IPS-18c (cell line): ENCODE measurements around the gene TDRD6.
A peak's percentile ranks its signal among the peaks of the same experiment; 100 is the strongest.
"Not testable (repeated sequence)": the region's sequence is repeated elsewhere in the genome, so short reads cannot be mapped to it uniquely, and the experiment has no call there.

Source experiments
- H3K4me3 ChIP-seq: 2 replicates; pipeline ENCODE4 v1.7.0; 2013; ENCODE audit warnings: low read depth, mild to moderate bottlenecking, low read length, moderate library complexity; ENCODE audit not compliant: insufficient read depth
- H3K9me3 ChIP-seq: one replicate; pipeline ENCODE4 v1.6.1; 2013; ENCODE audit warnings: mild to moderate bottlenecking, low read length, moderate library complexity; ENCODE audit not compliant: control insufficient read depth, insufficient read depth

The TDRD6 gene

GRCh38 chr6:46687619-46688097 lies at the start of gene TDRD6:
Gene TDRD6 (plus strand): TSS chr6:46687885. CDS start chr6:46688129, 244 bp downstream.
- H3K9me3 ChIP-seq = no peaks in the 10 kb centered on the region
- no peak within 1 kb of the TSS for H3K4me3 ChIP-seq

DNA sequence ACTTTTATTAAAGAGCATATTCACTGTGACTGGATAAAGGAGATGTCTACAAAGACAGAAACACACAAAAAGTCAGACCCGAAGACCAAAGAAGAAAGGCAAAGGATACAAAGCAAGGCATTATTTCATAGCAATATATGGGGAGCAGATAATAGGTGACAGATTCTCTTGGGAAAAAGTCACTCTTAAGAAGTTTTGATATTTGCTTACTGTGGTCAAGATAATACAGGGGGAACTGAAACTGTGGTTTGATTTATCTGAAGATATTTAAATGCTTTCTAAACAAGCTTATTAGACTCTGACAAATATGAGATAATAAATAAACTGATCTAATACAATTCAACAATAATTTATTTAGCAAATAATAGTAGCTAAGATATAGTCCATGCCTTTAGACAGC lies 49.8 kb upstream of the TDRD6 start:
- H3K4me3 ChIP-seq = no peak overlapping the region
- H3K9me3 ChIP-seq = no peaks in the 10 kb centered on the region

DNA sequence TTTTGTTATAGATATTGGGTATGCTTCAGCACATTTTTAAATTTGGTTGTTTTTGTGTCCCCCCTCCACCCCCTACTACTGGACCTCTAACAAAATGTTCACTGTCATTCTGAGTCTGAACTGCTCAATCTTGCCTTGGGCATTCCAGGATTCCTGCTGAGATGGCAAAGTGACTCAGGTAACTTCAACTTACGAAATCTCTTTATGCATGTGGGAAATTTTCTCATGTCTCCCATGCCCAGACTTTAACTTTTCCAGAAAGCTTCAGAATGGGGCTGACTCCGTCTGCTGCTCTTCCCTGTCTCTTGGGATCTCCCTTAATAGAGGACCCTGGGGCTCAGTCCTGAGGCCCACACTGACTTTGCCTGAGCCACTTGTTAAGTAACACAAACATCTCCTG lies 49.0 kb upstream of the TDRD6 start:
- no peak overlapping the region for H3K4me3 ChIP-seq
- H3K9me3 ChIP-seq = no peaks in the 10 kb centered on the region

DNA sequence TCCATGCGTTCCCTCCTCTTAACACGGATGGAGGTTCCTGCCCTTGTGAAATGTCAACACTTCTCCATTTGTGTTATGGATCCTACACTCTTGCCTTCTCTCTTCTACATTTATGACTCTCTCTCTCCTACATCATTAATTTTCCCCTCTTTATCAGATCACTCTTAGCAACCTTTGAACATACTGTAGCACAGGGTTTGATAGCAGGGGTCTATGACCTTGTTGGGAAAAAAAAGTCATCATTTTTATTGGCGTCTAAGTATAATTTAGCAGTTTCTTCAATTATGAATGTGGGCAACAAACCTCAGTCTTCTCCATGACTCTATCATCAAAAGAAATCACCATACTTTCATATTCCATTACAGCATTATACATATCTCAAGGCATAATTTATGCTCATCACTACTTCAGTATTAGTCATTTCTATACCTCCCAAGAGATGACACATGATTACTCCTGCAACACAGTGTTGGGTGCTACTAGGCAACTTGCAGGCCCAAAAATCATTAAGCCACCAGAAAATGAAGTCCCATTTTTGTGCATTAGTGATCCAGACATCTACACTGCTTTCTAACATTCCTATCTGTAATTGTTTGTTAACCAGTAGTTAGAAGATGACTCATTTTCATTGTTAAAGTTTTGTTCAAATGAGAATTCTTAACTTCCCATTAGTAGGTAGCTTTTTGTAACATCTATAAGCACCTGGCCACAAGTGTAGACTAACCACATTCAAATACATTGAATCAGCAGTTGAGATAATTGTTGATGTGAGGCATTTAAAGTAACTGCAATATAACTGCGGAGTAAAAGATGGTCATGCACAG lies 44.5 kb upstream of the TDRD6 start:
- Histone ChIP-seq H3K4me3 (no peak overlapping the region), H3K9me3 (no peaks in the 10 kb centered on the region)

DNA sequence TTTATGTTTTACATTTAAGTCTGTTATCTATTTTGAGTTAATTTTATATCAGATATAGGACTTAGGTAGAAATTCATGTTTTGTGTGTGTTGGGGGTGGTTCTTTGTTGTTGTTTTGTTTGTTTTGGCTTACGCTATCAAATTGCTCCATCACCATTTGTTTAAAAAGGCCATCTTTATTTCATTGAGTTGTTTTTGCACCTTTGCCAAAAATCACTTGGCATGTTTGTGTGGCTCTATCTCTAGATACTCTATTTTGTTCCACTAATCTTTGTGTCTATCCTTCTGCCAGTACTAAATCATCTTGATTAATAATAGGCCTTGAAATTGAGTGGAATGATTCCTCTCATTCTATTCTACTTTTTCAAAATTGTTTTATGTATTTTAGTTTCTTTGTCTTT lies 42.4 kb upstream of the TDRD6 start:
- no peak overlapping the region for H3K4me3 ChIP-seq
- no peaks in the 10 kb centered on the region for H3K9me3 ChIP-seq

DNA sequence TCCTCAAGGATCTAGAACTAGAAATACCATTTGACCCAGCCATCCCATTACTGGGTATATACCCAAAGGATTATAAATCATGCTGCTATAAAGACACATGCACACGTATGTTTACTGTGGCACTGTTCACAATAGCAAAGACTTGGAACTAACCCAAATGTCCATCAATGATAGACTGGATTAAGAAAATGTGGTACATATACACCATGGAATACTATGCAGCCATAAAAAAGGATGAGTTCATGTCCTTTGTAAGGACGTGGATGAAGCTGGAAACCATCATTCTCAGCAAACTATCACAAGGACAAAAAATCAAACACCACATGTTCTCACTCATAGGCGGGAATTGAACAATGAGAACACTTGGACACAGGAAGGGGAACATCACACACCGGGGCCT lies 39.6 kb upstream of the TDRD6 start:
- not testable (repeated sequence) for H3K9me3 ChIP-seq, H3K4me3 ChIP-seq

DNA sequence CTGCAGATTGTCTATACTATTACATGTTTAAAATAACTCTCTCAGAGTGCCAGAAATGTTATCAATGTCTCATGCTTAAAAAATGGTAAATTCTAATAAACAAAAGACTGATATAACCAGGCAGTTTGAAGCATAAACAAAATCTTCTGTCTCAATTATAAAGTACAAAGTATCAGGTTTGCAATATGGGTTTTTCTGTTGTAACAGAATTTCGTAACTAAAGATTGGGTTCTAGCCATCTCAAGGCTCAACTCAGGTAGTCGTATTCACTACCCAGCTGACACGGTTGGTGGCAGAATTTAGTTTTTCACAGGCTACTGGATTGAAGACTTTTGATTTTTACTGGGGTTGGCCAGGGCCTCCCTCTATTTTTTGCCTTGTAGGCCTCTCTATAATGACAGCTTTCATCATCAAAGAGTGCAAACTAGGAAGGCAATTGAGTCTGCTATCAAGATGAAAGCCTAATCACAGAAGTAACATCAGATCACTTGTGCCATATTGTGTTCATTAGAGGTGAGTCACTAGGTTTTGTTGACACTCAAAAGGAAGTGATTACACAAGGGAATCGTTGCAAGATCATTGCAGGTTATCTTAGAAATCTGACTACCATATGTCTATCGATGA lies 38.7 kb upstream of the TDRD6 start:
- no peaks in the 10 kb centered on the region for H3K9me3 ChIP-seq
- H3K4me3 ChIP-seq = no peak overlapping the region

DNA sequence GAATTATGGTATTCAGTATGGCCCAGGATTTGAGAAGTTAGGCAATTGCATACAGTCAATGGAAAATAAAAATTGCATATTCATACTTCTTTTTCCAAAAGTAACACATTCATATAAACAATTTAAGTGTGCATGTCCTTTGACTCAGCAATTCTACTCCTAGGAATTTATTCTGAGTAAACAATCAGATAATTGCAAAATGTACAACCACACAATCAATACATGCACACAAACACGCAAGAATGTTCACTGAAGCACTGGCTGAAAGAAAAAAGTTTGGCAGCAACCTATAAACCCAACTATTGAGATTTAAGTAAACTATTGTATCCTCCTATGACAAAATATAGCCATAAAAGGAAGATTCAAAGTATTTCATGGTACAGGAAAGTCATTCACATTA lies 36.7 kb upstream of the TDRD6 start:
- Histone ChIP-seq H3K4me3 (no peak overlapping the region), H3K9me3 (no peaks in the 10 kb centered on the region)

DNA sequence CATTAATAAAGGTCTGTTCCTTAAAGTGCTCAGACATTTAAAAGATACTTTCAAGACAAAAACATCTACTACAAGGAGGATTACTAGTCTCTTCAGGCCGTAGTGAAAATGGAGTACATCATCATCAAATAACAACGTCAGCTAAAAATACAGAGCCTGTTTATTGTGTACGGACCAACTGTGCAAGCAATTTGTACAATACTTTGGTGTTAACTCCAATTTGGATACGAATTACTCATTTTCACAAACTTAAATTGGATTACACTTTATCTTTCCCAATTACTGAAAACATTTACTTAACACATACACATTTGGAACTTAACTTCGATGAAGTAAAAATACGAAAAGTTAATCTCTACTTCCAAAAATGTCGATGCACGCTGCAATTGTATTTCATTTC lies 35.9 kb upstream of the TDRD6 start:
- H3K4me3 ChIP-seq = peak overlapping the region; percentile 98; the same call in 1 of the 2 replicates
- no peaks in the 10 kb centered on the region for H3K9me3 ChIP-seq

DNA sequence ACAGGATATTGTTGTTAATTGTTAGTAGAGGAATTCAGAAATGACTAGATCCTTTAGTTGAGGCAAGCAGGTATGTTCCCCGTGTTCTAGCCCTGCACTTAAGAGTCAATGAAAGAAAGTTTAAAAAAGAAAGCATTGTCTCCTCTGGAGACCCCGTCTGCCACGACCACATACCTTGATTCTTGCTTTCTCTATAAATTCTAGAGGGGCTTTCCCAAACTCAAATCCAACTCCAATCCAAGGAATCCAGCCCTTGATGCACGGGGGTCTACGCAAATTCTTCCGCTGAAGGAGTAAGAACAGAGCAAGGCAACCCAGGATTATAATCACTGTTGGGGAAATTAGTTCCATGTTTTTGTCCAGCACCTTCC lies 35.5 kb upstream of the TDRD6 start:
- Histone ChIP-seq H3K4me3 (peak overlapping the region; percentile 98), H3K9me3 (no peaks in the 10 kb centered on the region)

GRCh38 chr6:46652603-46653438 lies 34.9 kb upstream of the TDRD6 start, which contains the start of the genes CYP39A1 and SLC25A27:
Gene CYP39A1 (minus strand): TSS chr6:46652818. CDS start chr6:46652582, 236 bp downstream.
Gene SLC25A27 (plus strand): TSS chr6:46652975. CDS start chr6:46653193, 218 bp downstream.
- Histone ChIP-seq H3K9me3 (no peaks in the 10 kb centered on the region), H3K4me3 (peak within 1 kb of the TSS; percentile 98)

- H3K4me3 ChIP-seq = peak overlapping the region; percentile 98
- no peaks in the 10 kb centered on the region for H3K9me3 ChIP-seq
These were observed 34.1 kb upstream of the TDRD6 start for GRCh38 chr6:46653439-46654195.

- Histone ChIP-seq H3K9me3 (no peaks in the 10 kb centered on the region), H3K4me3 (no peak overlapping the region)
These were observed 31.9 kb upstream of the TDRD6 start for GRCh38 chr6:46655803-46656202.

GRCh38 chr6:46657642-46658041 lies 30.0 kb upstream of the TDRD6 start:
- H3K4me3 ChIP-seq = no peak overlapping the region
- no peaks in the 10 kb centered on the region for H3K9me3 ChIP-seq

- no peaks in the 10 kb centered on the region for H3K9me3 ChIP-seq
- no peak overlapping the region for H3K4me3 ChIP-seq
These were observed 26.2 kb upstream of the TDRD6 start for GRCh38 chr6:46661483-46661882.

- H3K9me3 ChIP-seq = no peaks in the 10 kb centered on the region
- no peak overlapping the region for H3K4me3 ChIP-seq
These were observed 20.3 kb upstream of the TDRD6 start for GRCh38 chr6:46667377-46667776.

- Histone ChIP-seq H3K4me3 (no peak overlapping the region), H3K9me3 (no peaks in the 10 kb centered on the region)
These were observed 13.3 kb upstream of the TDRD6 start for GRCh38 chr6:46674410-46674809.
